Vagina (tissue), 2 donors: ENCODE measurements around the gene DPF1. TPM values are rescaled to one million over a fixed set of nuclear protein-coding genes. Genes with fewer than 3 reads are reported as not detected.

Experiments used
- DNase-seq, 2 donors: peaks; one replicate each; pipeline ENCODE4 v3.0.0-alpha.2; 2017; ENCODE audit errors: extremely low spot score in 2 of 2
- H3K27ac ChIP-seq: fragments of 200-600 bp; sonication (generic); one replicate; pipeline ENCODE4 v1.5.1; 2019
- H3K27me3 ChIP-seq: fragments of 200-600 bp; sonication (generic); one replicate; pipeline ENCODE4 v1.5.1; 2019
- H3K36me3 ChIP-seq, 2 donors: fragments of 200-600 bp; sonication (generic); one replicate each; pipeline ENCODE4 v1.5.1; 2017 to 2019
- H3K4me1 ChIP-seq: fragments of 200-600 bp; sonication (generic); one replicate; pipeline ENCODE4 v1.5.1; 2019
- H3K4me3 ChIP-seq, 2 donors: fragments of 200-600 bp; sonication (generic); 1 replicate in 1 of 2; 2 replicates in 1 of 2; pipeline ENCODE4 v1.5.1; 2016 to 2019
- H3K9me3 ChIP-seq: fragments of 200-600 bp; sonication (generic); one replicate; pipeline ENCODE4 v1.5.1; 2019
- CTCF ChIP-seq, 3 experiments: fragments of 450-650 bp in 2 of 3; fragments of 200-600 bp in 1 of 3; sonication (generic) in 1 of 3; IDR thresholded peaks; one replicate each; pipeline ENCODE4 v1.5.1; 2017 to 2019; ENCODE audit warnings: antibody characterized with exemption in 3 of 3, mild to moderate bottlenecking in 2 of 3, moderate library complexity in 2 of 3
- POLR2A ChIP-seq, 2 donors: fragments of 450-650 bp; IDR thresholded peaks; one replicate each; pipeline ENCODE4 v1.6.1; 2017; ENCODE audit warnings: antibody characterized with exemption in 2 of 2, mild to moderate bottlenecking in 2 of 2, moderate library complexity in 2 of 2
- POLR2AphosphoS5 ChIP-seq, 2 donors: sonication (generic); formaldehyde crosslinking; IDR thresholded peaks; one replicate each; pipeline ENCODE4 v1.9.0; 2017; ENCODE audit warnings: antibody characterized with exemption in 2 of 2, mild to moderate bottlenecking in 2 of 2, low read depth in 1 of 2; ENCODE audit not compliant: insufficient read depth in 1 of 2
- intact Hi-C: fragments of 100-400 bp; cut with DNase I; formaldehyde crosslinking; loops from one replicate; pipeline ENCODE4 v1.15.1; 2023
- total RNA-seq: library from RNA; depleted of rRNA; stranded (reverse); fragments of >200 nt; gene quantifications from one replicate; pipeline ENCODE4 v1.2.3, GENCODE V29; 2016

The DPF1 gene
- total RNA-seq, 1 donor from 2014 or later = not detected

- Histone ChIP-seq H3K4me1 (no peaks in the 10 kb centered on the region), H3K27me3 (no peaks in the 10 kb centered on the region), H3K9me3 (no peaks in the 10 kb centered on the region), H3K27ac (no peak overlapping the region), H3K4me3 (no peak overlapping the region), H3K36me3 (peaks cover 0 to 7% of the 10 kb centered on the region in 2 donors)
- intact Hi-C loops = no loop called here
- no peak for TF ChIP-seq CTCF (IDR thresholded peaks at IDR 0.05)
- TF ChIP-seq POLR2AphosphoS5 (IDR thresholded peaks at IDR 0.05; ENCODE audit: insufficient read depth in 1 of 2, low read depth in 1 of 2) = no peak
- no peak for TF ChIP-seq POLR2A (IDR thresholded peaks at IDR 0.05)
- DNase-seq = no peak
Observed at GRCh38 chr19:38193445-38193844, 30.6 kb downstream of the DPF1 start.

GRCh38 chr19:38191747-38192146 lies 32.3 kb downstream of the DPF1 start:
- DNase-seq = no peak
- Histone ChIP-seq H3K4me3 (no peak overlapping the region), H3K27ac (no peak overlapping the region), H3K27me3 (no peaks in the 10 kb centered on the region), H3K36me3 (peaks cover 0 to 6% of the 10 kb centered on the region in 2 donors), H3K4me1 (no peaks in the 10 kb centered on the region), H3K9me3 (no peaks in the 10 kb centered on the region)
- TF ChIP-seq POLR2A (IDR thresholded peaks at IDR 0.05) (no peak), CTCF (IDR thresholded peaks at IDR 0.05) (no peak), POLR2AphosphoS5 (IDR thresholded peaks at IDR 0.05; ENCODE audit: insufficient read depth in 1 of 2, low read depth in 1 of 2) (no peak)
- intact Hi-C loops = no loop called here

- H3K4me3 ChIP-seq = no peak overlapping the region
- TF ChIP-seq CTCF (IDR thresholded peaks at IDR 0.05) (no peak), POLR2AphosphoS5 (IDR thresholded peaks at IDR 0.05; ENCODE audit: insufficient read depth in 1 of 2, low read depth in 1 of 2) (no peak), POLR2A (IDR thresholded peaks at IDR 0.05) (no peak)
- no peak overlapping the region for H3K27ac ChIP-seq
- peaks cover 0 to 6% of the 10 kb centered on the region in 2 donors for H3K36me3 ChIP-seq
- no peaks in the 10 kb centered on the region for H3K9me3 ChIP-seq
- no peaks in the 10 kb centered on the region for H3K27me3 ChIP-seq
- DNase-seq = no peak
- H3K4me1 ChIP-seq = no peaks in the 10 kb centered on the region
- intact Hi-C loops = no loop called here
Observed at GRCh38 chr19:38190793-38191192, 33.2 kb downstream of the DPF1 start.

GRCh38 chr19:38190061-38190460 lies 34.0 kb downstream of the DPF1 start:
- Histone ChIP-seq H3K36me3 (peaks cover 0 to 6% of the 10 kb centered on the region in 2 donors), H3K27me3 (no peaks in the 10 kb centered on the region), H3K27ac (no peak overlapping the region), H3K4me1 (no peaks in the 10 kb centered on the region), H3K4me3 (no peak overlapping the region), H3K9me3 (no peaks in the 10 kb centered on the region)
- no peak for DNase-seq
- TF ChIP-seq CTCF (IDR thresholded peaks at IDR 0.05) (no peak), POLR2AphosphoS5 (IDR thresholded peaks at IDR 0.05; ENCODE audit: insufficient read depth in 1 of 2, low read depth in 1 of 2) (no peak), POLR2A (IDR thresholded peaks at IDR 0.05) (no peak)
- intact Hi-C loops = no loop called here

- Histone ChIP-seq H3K36me3 (no peaks in the 10 kb centered on the region), H3K27me3 (no peaks in the 10 kb centered on the region), H3K4me1 (no peaks in the 10 kb centered on the region), H3K27ac (no peak overlapping the region), H3K9me3 (no peaks in the 10 kb centered on the region), H3K4me3 (no peak overlapping the region)
- TF ChIP-seq CTCF (IDR thresholded peaks at IDR 0.05) (no peak), POLR2AphosphoS5 (IDR thresholded peaks at IDR 0.05; ENCODE audit: insufficient read depth in 1 of 2, low read depth in 1 of 2) (no peak), POLR2A (IDR thresholded peaks at IDR 0.05) (no peak)
- DNase-seq = no peak
- intact Hi-C loops = no loop called here
Observed at GRCh38 chr19:38185562-38185961, 38.5 kb downstream of the DPF1 start.
